ENCODE measurements around the gene KCNQ4. TPM values are rescaled to one million over a fixed set of nuclear protein-coding genes. Genes with fewer than 3 reads are reported as not detected.

KCNQ4 gene
- total RNA-seq, 1 experiment from 2014 or later = 0.05 TPM

GRCh38 chr1:40880813-40881549, 97.4 kb downstream of the KCNQ4 start:
- Histone ChIP-seq H3K36me3 (no peaks in the 10 kb centered on the region), H3K9me3 (replicated peaks) (peaks cover 8% of the 10 kb centered on the region), H3K27ac (no peak overlapping the region), H3K4me3 (no peak overlapping the region), H3K4me1 (replicated peaks) (peaks cover 41% of the 10 kb centered on the region), H3K27me3 (replicated peaks) (no peaks in the 10 kb centered on the region)
- no peak for DNase-seq (ENCODE audit: low read depth in 1 of 2, low spot score in 2 of 2)

GRCh38 chr1:40884055-40884795, 100.6 kb downstream of the KCNQ4 start:
- Histone ChIP-seq H3K36me3 (no peaks in the 10 kb centered on the region), H3K4me1 (replicated peaks) (peaks cover 9% of the 10 kb centered on the region), H3K27me3 (replicated peaks) (no peaks in the 10 kb centered on the region), H3K9me3 (replicated peaks) (no peaks in the 10 kb centered on the region), H3K4me3 (no peak overlapping the region), H3K27ac (no peak overlapping the region)
- no peak for DNase-seq (ENCODE audit: low read depth in 1 of 2, low spot score in 2 of 2)

- Histone ChIP-seq H3K27ac (no peak overlapping the region), H3K9me3 (replicated peaks) (no peaks in the 10 kb centered on the region), H3K36me3 (no peaks in the 10 kb centered on the region), H3K27me3 (replicated peaks) (no peaks in the 10 kb centered on the region), H3K4me1 (replicated peaks) (no peaks in the 10 kb centered on the region), H3K4me3 (no peak overlapping the region)
- no peak for DNase-seq (ENCODE audit: low read depth in 1 of 2, low spot score in 2 of 2)
Observed at GRCh38 chr1:40886318-40887011, 102.9 kb downstream of the KCNQ4 start.

- DNase-seq (ENCODE audit: low read depth in 1 of 2, low spot score in 2 of 2) = no peak
- H3K4me1 ChIP-seq (replicated peaks) = no peaks in the 10 kb centered on the region
- no peak overlapping the region for H3K4me3 ChIP-seq
- H3K9me3 ChIP-seq (replicated peaks) = no peaks in the 10 kb centered on the region
- no peaks in the 10 kb centered on the region for H3K36me3 ChIP-seq
- no peak overlapping the region for H3K27ac ChIP-seq
- no peaks in the 10 kb centered on the region for H3K27me3 ChIP-seq (replicated peaks)
Observed at GRCh38 chr1:40887012-40887378, 103.4 kb downstream of the KCNQ4 start.

GRCh38 chr1:40887652-40888051, 104.1 kb downstream of the KCNQ4 start:
- Histone ChIP-seq H3K36me3 (no peaks in the 10 kb centered on the region), H3K27ac (no peak overlapping the region), H3K9me3 (replicated peaks) (no peaks in the 10 kb centered on the region), H3K4me3 (no peak overlapping the region), H3K27me3 (replicated peaks) (no peaks in the 10 kb centered on the region), H3K4me1 (replicated peaks) (no peaks in the 10 kb centered on the region)
- DNase-seq (ENCODE audit: low read depth in 1 of 2, low spot score in 2 of 2) = no peak

Other genes starting within 250 kb of the KCNQ4 start
- gene RIMS3, start 118.1 kb upstream of the KCNQ4 start, total RNA-seq (2014; rRNA removed; shearing (Covaris generic)) = 0.68 and 0.78 TPM in 2 replicates
- gene NFYC, start 92.1 kb upstream of the KCNQ4 start, total RNA-seq (2014; rRNA removed; shearing (Covaris generic)) = 23.5 and 32.5 TPM in 2 replicates
- gene CITED4, start 78.6 kb downstream of the KCNQ4 start, total RNA-seq (2014; rRNA removed; shearing (Covaris generic)) = 1.2 and 4.8 TPM in 2 replicates
- gene CTPS1, start 195.9 kb downstream of the KCNQ4 start, total RNA-seq (2014; rRNA removed; shearing (Covaris generic)) = 62.2 and 77.9 TPM in 2 replicates
- gene SLFNL1, start 237.9 kb downstream of the KCNQ4 start, total RNA-seq (2014; rRNA removed; shearing (Covaris generic)) = 0.03 TPM in 1 of 2 replicates, not detected in the other